NCI-H2196 (cell line): ENCODE data around the gene B4GALT5.
A peak's percentile ranks its signal among the peaks of the same experiment; 100 is the strongest.
"Not testable (repeated sequence)": the region's sequence is repeated elsewhere in the genome, so short reads cannot be mapped to it uniquely, and the experiment has no call there.

ENCODE experiments used
- DNase-seq: peaks from one replicate; lab custom pipeline; 2025; ENCODE audit not compliant: unreplicated experiment; lab: John Stamatoyannopoulos, UW

B4GALT5 gene, protein sequence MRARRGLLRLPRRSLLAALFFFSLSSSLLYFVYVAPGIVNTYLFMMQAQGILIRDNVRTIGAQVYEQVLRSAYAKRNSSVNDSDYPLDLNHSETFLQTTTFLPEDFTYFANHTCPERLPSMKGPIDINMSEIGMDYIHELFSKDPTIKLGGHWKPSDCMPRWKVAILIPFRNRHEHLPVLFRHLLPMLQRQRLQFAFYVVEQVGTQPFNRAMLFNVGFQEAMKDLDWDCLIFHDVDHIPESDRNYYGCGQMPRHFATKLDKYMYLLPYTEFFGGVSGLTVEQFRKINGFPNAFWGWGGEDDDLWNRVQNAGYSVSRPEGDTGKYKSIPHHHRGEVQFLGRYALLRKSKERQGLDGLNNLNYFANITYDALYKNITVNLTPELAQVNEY

GRCh38 chr20:49713753-49714712 is at the start of gene B4GALT5:
TSS of gene B4GALT5 (minus strand) at chr20:49713878. CDS start at chr20:49713690, 188 bp downstream.
- peak; percentile 82 for DNase-seq

- no peak for DNase-seq
Observed at GRCh38 chr20:49762940-49763766, 49.5 kb upstream of the B4GALT5 start.

- DNase-seq, result not testable (repeated sequence)
Observed at GRCh38 chr20:49761888-49762287, 48.2 kb upstream of the B4GALT5 start.

DNA sequence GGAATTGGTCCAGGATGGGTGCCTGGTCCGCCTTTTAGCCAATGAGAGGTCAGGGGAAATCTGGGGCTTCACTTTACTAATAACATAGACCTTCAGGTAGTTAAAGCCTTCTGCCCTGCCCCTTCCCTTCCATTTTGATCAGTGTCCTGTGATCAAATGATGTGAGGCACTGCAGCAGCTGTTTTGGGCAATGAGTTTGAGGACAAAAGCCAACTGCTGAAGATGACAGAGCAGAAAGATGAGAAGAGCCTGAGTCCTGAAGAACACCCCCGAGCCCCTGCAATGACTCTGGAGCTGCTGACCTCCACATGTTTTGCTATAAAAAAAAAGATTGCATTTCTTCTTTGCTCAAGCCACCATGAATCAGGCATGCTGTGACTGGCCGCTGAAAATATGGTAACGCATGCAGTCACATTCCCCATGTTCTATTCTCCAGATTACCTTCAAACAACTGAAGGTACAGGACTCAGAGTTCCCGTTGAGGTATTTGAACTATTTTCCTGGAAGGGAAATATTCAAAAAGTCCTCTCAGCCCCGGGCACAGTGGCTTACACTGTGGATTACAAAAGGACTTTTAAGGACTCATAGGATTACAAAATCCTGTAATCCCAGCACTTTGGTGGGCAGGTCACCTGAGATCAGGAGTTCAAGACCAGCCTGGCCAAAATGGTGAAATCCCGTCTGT is 45.7 kb upstream of the B4GALT5 start:
- DNase-seq, result no peak

DNA sequence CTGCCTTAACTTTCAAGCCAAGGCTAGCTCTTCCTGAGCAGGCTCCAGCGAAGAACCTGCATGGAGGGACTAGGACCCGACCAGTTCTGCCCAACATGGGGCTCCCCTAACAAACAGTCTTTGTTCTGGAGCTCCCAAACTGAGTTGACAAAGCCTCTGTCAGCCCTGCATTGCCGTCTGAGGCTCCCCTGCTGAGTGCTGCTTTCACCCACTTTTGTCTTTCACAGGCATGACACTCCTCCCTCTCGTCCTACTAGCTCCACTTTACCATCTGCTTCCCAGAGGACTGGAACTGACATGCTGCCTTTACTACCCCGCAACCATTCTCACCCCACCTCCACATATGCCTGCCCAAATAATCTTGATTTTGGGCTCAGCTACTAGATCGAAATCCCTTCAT is 45.1 kb upstream of the B4GALT5 start:
- DNase-seq, result no peak

GRCh38 chr20:49757597-49757996 is 43.9 kb upstream of the B4GALT5 start:
- DNase-seq, result no peak

GRCh38 chr20:49756241-49756640 is 42.6 kb upstream of the B4GALT5 start:
- DNase-seq, result no peak

GRCh38 chr20:49754596-49754995 is 40.9 kb upstream of the B4GALT5 start:
- no peak for DNase-seq

- DNase-seq, result no peak
Observed at GRCh38 chr20:49753133-49753532, 39.5 kb upstream of the B4GALT5 start.

- DNase-seq, result no peak
Observed at GRCh38 chr20:49752201-49752903, 38.7 kb upstream of the B4GALT5 start.

DNA sequence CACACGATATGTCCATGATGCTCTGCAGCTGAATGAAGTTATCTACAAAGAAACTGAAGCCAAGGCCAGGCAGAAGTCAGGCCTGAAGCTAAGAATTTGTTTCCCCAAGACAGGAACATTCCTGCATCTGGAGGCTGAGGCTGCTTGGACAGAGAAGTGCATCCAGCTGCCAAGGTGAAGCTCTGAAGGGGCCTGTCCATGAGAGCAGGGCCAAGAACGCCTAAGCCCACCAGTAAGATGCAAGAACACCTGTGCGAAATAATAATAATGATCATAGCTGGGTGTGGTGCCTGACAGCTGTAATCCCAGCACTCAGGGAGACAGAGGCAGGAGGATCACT is 37.7 kb upstream of the B4GALT5 start:
- no peak for DNase-seq

- no peak for DNase-seq
Observed at GRCh38 chr20:49750611-49751396, 37.1 kb upstream of the B4GALT5 start.

DNA sequence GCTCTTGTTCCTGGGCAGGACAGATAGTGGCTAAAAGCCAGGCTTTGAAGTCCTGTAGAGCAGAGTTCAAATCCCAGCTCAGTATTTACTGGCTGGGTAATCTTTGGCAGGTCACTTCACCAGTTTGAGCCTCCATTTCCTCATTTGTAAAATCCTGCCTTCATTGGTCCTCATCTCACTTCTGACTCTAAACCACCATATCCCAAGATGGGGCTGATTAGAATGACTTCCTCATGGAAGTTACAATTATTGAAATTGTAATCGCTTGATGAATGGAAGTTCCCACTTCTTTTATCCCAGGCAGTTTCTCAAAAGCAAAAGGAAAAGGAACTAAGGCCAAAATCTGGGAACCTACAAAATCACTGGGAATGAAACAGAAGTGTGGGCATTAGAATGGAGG is 35.9 kb upstream of the B4GALT5 start:
- no peak for DNase-seq

GRCh38 chr20:49748525-49748838 is 34.8 kb upstream of the B4GALT5 start:
- DNase-seq, result no peak

GRCh38 chr20:49747707-49748524 is 34.2 kb upstream of the B4GALT5 start:
- peak; percentile 93 for DNase-seq

- no peak for DNase-seq
Observed at GRCh38 chr20:49742948-49743347, 29.3 kb upstream of the B4GALT5 start.

- DNase-seq, result no peak
Observed at GRCh38 chr20:49741977-49742376, 28.3 kb upstream of the B4GALT5 start.

GRCh38 chr20:49740807-49741206 is 27.1 kb upstream of the B4GALT5 start:
- DNase-seq, result no peak
